EL (cell line): Measurements from ENCODE around the gene TCERG1.
A peak's percentile ranks its signal among the peaks of the same experiment; 100 is the strongest.
"Not testable (repeated sequence)": the region's sequence is repeated elsewhere in the genome, so short reads cannot be mapped to it uniquely, and the experiment has no call there.

Experiments used
- DNase-seq: peaks from one replicate; pipeline ENCODE4 v3.0.0-alpha.2; 2016

Gene TCERG1

DNA sequence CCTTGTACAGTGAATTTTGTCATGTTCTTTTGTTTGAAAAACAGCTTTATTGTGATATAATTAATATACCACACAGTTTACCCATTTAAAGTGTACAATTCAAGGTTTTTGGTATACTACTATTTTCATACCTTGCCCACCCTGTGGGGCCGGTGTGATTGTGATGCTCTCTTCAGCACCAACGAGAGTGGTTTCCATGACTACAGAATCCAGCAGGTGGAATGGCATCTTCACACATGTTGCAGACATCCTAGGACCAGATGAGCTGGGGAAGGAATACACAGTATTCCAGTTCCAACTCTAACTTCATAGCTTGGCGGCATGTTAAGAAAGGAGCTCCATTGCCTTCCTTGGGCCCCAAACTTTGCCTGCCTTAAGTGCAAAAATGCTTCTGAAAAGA, 76.6 kb downstream of the TCERG1 start:
- no peak for DNase-seq

DNA sequence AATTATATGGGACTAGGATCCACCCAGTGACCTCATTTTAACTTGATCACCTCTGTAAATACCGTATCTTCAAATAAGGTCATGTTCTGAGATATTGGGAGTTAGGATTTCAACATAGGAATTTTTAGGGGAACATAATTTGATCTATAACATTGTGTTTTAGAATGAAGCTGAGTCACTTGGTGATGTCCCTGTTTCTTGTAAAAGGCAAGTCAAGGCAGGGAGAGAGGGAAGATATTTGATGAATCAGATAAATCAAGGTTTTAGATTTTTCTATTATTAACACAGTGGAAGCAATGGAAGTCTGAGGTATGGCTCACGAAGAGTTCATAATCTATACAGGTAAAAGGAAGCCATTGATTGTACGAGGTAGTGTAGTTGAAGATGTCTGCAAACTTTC, 80.7 kb downstream of the TCERG1 start:
- DNase-seq, result no peak

DNA sequence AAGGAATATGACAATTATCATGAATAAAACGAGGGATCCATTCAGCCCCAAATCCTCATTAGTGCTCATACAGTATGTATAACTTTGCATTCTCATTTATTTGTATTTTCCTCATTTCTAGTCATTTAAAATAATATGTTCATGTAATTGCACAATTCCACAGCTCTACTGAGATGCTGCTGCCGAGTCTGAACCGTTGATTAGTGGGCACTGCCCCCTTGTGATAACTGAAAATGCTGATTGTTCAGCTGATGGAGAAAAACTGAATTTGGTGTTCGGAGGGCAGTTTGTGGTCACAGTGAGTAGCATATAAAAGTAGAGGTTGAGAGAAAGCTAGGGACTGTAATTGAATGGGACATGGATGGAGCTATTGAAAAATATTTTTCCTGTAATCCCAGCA, 81.1 kb downstream of the TCERG1 start:
- no peak for DNase-seq

DNA sequence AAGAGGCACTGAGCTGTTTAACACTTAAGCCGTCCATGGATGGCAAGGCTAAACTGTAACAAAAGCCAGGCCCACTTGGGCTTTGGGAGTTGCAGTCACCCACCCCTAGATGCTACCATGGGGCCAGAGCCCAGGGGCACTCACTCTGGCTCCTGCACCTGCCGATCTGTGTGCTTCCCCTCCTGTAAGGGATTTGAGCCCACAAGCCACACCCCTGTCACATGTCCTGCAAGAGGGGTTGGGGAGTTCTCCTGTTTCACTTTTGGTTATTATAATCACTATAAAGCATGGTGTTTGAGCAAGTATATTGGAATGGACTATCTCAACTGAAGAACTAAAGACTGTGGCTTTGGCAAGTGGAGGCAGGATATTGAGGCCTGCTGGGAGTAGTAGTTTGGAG, 82.9 kb downstream of the TCERG1 start:
- DNase-seq, result no peak

DNA sequence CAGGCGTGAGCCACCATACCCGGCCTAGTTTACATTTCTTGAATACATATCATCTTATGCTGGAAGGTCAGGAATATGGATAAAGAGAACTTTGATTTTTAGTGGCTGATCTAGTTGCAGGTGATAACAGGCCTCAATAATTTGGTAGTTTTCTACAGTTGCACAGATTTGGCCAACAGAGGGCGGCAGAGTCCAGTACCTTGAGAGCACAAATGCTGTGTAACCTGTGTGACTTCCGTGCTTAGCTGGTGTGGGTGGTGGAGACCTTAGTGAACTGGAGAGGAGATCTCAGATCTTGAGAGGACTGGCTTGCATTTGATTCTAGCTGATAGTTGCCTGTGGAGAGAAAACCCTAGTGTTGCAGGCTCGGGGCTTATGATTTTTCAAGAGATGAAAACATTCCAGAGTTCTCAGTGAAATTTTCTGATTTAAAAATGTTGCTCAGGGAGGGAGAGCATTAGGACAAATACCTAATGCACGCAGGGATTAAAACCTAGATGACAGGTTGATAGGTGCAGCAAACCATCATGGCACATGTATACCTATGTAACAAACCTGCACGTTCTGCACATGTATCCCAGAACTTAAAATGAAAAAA, 86.2 kb downstream of the TCERG1 start:
- peak; percentile 66 for DNase-seq

DNA sequence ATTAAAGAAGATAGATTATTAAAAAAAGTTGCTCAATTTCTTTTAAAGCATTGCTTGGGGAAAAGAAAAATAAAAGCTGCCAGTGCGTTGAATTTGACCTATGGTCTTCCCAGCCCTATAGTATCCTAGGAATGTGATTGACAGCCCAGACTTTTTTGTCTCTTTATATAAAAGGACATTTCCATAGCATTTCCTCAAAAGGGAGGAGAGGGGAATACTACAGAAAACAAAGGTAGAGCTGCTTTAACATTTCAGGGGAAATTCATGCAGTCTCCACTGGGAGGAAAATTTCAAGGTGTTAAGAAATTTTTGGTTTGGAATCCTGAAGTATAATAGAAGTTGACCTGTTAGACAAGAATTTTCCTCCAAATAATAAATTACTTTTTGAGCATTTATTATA, 86.7 kb downstream of the TCERG1 start:
- no peak for DNase-seq

DNA sequence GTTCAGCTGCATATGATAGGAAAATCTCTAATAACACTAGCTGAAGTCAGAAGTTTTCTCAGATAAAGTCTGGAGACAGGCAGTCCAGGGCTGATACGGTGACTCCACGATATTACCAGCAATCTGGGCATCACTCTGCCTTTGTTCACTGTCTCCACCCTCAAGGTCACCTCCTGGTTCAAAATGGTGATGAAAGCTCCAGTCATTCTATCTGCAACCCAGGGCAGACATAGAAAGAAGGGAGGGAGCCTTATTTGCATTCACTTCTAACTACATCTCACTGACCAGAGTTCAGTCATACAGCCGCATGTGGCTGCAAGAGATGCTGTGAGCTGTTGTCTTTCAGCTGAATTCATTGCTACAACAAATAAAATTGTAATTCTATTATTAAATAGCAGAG, 91.3 kb downstream of the TCERG1 start:
- DNase-seq, result no peak

DNA sequence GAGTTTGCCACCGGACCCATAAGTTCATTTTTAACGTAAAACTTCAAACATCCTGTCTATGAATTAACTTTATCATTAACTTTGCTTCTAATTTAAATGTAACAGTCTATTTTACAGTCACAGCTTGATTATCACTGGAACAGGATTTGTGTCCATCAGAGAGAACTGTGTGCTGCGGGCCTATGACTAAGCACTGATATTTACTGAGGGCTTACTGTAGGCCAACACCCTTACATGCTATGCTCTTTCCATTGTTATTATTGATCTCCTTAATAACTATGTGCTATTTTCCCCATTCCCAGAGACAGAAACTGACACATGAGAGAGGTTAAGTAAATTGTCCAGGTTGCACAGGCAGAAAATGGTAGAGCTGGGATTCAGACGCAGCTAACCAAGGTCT, 92.8 kb downstream of the TCERG1 start:
- no peak for DNase-seq

DNA sequence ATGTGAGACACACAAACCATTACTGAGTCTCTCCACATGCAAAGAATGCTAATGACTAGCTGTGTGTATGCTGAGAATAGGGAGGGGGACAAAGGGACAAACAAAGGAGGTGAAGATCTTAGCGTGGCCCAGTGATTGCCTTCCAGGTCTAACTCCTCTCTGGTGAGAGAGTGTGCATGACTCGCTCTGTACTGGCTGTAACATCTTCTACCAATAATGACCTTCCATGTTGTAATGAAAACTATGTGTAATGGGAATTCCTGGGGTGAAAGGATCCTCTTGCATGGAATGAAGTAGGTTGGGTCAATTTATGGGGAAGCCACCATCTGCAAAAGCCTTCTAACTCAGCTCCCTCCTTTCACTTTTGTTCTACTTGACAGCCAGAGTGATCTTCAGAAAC, 93.3 kb downstream of the TCERG1 start:
- DNase-seq, result peak; percentile 28

DNA sequence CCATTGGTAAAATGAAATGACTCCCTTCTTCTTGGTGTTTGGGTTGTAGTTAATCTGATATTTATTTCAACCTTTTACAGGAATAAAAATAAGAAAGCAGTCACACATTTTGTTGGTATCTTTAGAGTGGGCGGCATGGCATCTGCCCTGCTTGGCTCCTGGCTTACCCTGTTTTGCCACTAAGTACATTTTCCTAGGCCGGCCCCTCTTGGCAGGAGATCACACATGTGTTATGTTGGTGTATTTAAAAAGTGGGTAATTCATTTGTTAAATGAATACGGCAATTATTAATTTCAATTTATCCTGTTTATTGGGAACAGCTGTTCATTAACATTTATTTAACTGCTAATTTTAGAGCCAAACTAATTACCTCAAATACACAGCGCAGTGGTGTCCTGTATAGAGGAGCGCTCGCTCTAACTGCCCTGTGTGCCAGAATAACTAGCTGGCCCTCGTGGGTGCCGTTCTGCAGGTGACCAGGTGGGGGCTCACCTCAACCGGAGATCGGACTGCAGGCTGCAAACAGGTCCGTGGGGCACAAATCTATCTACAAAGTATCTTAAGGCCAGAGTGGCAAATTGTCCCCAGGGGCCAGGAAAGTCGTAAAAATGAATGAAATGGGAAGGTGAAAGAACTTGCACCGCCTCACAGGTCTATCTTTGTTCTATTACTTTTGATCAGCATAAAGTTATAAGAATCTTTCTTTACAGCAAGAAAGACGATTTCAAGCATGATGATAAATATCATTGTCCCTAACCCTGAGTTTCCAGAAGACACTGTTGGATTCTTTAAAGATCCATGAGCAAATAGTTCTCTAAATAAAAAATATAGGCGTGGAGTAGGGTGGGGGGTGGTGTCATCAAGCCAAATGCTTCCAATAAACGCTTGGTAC, 95.1 kb downstream of the TCERG1 start:
- peak; percentile 60 for DNase-seq

DNA sequence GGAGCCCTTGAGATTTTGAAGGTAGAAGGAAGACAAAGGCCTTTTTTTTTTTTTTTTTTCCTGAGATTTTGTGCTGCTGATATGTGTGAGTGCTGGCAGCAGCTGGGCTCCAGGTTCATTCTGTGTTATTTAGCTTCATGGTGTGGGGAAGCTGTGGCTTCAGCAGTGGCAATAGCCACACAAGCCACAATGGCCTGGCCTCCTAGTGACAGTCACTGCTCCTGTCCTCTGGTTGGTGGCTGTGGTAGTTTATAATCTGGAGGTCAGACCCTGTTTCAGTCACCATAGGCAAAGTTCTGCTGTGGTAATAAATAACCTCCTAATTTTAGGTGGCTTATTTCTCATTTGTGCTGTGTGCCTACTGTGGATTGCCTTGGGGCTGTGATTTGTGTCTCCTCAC, 97.1 kb downstream of the TCERG1 start:
- no peak for DNase-seq

DNA sequence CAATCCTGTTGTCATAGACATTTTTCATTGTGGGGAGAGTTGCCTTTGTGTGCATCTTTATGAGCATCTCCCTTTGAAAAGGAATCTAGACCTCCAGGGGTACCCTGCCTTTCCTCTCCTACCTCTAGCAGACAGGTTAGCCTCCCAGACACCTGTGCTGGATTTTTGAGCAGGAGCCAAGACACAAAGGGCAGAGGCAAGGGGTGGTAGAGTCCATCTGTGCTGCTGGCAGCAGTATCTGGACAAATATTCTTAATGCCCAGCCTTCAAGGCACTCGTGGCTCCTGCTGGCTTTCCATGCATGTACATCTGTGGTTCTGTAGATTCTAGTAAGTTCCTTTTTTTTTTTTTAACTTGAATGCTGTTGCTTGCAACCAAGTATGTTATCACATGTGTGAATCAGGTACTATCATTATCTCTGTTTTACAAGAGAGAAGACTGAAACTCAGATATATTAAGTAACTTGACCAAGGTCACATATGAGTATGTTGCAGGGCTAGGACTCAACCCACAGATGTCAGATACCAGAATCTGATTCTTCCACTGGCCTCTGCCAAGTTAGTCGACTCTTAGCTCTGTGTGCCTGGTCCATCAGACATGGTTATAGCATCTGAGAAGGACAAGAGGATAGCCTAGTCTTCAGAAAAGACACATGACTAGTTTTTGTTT, 101.8 kb downstream of the TCERG1 start:
- DNase-seq, result no peak

DNA sequence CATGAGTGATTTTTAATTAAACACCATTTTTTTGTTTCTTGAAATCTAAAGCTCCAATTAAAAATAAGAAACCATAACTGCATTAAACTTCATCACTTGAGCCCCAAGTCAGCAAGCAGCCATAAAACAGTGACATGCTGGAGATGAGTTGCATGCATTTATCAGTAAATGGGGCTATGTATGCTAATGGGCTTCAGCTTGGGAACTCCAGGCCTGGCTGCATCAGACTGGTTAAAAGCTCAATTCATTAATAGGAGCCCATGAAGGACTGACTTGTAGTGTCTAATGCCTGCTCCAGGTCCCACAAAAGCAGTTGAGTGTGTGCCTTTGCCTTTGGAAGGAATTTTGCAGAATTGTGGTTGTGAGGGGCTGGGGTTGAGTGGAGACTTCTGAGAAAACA, 102.5 kb downstream of the TCERG1 start:
- DNase-seq, result no peak

DNA sequence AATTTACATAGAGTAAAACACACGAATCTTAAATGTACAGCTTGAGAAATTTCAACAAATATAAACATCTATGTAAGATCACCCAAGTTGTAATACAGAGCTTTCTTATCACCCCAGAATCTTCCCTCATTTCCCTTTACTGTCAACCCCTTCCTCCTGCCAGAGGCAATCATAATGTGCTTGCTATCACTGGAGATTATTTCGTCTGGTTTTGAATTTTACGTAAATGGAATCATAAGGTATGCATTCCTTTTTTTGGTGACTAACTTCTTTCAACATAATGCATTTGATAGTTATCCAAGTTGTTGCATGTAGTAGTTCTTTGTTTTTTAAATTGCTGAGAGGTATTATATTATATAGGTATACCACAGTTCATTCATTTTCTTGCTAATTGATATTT, 106.3 kb downstream of the TCERG1 start:
- no peak for DNase-seq

DNA sequence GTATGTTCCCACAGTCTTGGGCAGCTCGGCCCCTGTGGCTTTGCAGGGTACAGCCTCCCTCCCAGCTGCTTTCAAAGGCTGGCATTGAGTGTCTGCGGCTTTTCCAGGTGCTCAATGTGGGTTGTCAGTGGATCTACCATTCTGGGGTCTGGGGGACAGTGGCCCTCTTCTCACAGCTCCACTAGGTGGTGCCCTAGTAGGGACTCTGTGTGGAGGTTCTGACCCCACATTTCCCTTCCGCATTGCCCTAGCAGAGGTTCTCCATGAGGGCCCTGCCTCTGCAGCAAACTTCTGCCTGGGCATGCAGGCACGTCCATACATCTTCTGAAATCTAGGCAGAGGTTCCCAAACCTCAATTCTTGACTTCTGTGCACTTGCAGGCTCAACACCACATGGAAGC, 109.8 kb downstream of the TCERG1 start:
- DNase-seq, result not testable (repeated sequence)

DNA sequence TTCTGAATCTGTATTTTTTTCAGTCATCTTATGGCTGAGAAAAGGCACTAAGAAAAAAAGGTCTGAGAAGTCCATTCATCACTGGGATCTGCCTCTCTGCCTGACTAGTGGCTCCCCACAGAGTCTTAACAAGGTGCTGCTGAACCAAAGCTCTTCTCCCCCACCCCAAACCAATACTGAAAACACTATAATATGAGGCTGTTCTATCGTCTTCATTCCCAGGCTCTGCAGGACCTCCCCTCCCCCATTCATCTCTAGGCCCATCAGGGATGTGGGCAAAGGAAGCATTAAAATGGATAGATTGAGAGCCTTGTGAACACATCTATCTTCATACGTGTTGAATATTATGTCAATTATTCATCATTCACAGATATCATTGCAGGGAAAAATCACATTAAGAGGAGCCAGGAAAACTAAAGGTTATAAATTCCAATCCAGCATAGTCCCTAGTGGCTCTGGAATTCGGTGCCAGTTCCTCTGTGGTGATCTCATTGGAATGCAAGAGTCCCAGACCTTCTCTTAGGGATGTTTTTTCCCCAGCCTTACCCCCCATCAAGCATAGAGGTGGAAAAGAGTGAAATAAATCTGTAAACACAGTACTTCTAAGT, 113.2 kb downstream of the TCERG1 start:
- DNase-seq, result peak; percentile 89
